HG02943 (cell line): ENCODE results near the gene DLGAP4.
A peak's percentile ranks its signal among the peaks of the same experiment; 100 is the strongest.

ENCODE experiments used
- ATAC-seq: cut with Tn5 transposase; IDR thresholded peaks from one replicate; pipeline ENCODE4 v1.9.1; 2021; ENCODE audit warnings: mild to moderate bottlenecking, low read depth, moderate library complexity; ENCODE audit not compliant: unreplicated experiment

The DLGAP4 gene

DNA sequence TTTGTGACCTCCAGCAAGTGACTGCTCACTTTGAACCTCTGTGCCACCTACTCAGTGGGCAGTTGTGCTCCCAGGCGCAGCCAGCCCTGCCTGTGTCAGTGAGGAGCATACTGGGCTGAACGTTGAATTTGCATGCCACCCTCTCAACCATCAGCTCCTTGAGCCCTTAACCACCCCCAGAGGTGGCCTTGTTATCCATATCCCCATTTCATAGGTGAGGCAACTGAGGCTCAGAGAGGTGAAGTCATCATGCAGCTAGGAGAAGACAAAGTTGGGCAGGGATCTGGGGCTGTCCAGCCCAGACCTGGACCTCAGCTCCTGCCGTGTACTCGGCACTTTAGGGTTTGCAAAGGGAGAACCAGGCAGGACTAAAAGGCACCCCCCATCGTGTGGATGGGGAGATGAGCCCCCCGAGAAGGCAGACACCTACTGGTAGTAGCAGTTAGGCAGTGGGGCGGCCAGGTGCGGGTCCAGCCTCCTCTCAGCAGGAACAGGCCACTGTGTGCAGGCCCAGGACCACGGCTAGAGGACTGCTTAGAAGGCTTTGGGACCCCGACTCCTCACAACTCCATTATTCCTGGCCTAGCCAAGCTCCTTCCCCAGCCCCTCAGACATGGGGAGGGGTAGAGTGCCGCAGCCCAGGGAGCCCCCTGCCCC lies 134.4 kb downstream of the DLGAP4 start:
- ATAC-seq = no peak

DNA sequence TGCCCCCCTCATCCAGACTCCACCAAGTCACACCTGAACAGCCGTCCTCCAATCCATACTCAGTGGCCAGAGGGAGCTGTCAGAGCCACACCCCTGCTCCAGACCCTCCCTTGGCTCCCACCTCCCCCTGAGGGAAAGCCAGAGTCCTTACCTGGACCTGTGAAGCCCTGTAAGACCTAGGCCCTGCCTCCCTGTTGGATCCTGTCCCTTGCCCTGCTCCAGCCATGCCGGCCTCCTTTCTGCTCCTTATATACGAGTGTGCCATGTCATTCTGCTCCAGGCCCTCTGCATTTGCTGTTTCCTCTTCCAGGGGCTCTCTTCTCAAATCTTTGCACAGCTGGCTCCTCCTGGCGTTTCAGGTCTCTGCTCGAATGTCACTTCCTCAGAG lies 134.9 kb downstream of the DLGAP4 start:
- ATAC-seq = no peak

DNA sequence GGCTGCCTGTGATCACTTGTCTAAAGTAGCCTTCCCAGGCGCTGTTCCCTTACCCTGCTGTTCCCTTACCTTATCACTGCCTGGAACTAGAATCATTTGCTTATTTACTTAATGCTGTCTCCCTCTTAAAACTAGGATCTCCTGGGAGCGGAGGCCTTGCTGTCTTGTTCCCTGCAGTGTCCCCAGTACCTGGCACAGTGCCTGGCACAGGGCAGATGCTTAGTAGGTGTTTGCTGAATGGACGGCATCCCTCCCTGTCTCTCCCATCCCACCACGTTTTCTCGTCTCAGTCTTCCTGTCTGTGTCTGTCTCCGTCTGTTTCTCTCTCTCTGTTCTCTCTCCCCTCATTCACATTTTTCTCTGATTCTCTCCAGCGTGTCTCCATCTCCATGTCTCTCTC lies 135.3 kb downstream of the DLGAP4 start:
- no peak for ATAC-seq

DNA sequence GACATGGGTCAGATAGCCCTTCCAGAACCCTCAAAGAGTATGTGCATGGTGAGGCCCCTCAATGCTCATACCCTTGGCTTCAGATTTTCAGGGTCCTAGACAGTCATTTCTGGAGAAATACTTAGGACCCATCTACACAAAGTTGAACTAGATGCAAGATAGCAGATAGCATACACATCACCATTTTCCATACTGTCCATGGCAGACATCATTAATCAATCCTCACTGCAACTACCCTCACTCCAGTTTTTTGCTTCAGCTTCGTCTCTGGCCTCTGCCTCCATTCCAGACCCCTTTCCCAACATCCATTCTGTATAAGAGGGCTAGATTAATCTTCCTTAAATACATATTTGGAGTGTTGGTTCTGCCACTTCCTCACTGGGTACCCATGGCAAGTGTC lies 139.7 kb downstream of the DLGAP4 start:
- no peak for ATAC-seq

- ATAC-seq = no peak
These were observed 140.4 kb downstream of the DLGAP4 start for GRCh38 chr20:36446557-36446956.

DNA sequence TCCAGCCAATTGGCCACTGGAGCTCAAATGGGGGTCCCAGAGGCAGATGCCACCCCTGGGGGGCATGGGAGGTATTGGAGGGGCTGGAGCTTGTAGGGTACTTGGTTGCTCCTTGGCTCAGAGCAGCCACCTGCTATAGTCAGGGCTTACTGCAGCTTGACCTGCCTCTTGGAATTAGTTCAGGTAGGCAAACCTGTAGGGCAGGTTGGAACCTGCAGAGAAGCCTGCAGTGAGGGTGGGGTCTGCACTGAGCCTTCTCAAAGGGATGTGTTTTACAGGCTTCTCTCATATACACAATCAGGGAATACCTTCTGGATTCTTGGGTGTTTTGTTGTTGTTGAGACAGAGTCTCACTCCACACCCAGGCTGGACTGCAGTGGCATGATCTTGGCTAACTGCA lies 141.0 kb downstream of the DLGAP4 start:
- ATAC-seq = no peak

DNA sequence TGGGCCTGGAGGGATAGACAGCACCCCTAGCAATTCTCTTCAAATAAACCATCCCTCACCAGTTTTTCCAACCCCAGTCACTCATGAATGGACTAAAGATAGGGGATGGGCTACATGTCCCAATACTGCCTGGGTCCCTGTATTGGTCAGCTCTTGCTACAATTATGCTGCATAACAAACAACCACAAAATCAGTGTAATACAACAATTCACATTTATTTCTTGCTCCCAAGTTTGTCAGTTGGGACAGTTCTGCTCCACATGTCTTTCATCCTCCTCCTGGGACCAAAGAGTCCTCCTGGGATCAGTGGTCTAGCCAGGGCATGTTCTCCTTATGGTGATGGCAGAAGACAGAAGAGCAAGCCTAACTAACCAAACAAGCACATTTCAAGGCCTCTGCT lies 143.5 kb downstream of the DLGAP4 start:
- ATAC-seq = no peak

DNA sequence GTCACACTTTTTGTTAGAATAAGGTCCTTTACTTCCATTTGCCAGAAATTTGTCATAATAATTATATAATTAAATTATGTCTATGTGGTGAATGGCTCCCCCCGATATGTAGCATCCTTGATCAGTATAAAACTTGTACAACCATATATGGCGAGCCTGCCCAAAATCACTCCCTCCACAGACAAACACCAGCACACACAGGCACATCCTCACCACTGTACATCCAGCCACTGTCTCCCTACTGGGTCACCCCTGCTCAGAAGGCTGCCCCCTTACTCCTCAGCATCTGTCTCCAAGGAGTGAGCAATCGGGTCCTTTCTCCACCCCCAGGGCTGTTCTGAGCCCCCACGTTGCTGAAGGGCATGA lies 148.2 kb downstream of the DLGAP4 start:
- ATAC-seq = no peak

- ATAC-seq = no peak
These were observed 148.7 kb downstream of the DLGAP4 start for GRCh38 chr20:36454698-36455427.

GRCh38 chr20:36455972-36456625 lies 150.0 kb downstream of the DLGAP4 start:
- ATAC-seq = no peak

DNA sequence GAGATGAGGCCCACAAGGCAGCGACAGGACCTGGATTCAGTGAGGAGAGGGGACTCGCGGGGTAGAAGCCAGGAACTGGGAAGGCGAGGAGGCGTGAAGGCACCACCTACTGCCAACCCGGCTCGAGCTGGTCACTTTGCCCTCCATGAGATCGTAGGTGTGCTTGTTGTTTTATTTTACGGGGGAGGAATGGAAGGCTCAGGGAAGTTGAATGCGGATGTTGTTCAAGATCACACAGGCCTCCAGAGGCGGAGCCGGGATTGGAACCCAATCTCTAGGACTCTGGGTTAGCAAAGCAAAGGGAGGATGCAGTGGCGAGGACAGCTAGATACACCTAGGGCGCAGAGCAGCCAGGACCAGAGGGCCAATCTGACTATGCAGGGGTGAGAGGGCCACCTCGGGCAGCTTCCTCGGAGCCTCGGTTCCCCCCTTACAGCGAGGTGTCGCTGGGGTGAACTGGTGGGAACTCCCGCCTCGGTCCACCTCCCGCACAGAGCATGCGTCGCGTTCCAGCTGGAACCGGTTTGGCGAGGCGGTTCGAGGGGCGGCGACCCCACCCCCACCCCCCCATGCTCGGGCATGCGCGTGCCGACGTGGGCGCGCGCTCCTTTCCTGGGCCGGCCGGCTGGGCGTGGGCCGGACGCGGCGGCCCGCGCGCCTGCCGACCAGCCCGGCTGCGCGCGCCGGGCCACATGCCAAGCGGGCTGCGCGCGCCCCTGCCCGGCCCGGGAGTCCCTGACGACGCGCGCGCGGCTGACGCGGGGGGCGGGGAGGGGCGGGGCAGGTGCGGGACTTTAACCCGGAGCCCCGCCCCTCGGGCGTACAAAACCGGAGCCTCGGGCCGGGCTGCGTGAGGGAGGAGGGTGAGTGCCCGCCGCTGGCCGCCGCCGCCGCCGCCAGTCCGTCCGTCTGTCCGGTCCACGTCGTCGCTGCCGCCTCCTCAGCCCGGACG lies 154.8 kb downstream of the DLGAP4 start:
- ATAC-seq = peak; percentile 61

GRCh38 chr20:36461600-36462439 lies 155.7 kb downstream of the DLGAP4 start:
- peak; percentile 30 for ATAC-seq

DNA sequence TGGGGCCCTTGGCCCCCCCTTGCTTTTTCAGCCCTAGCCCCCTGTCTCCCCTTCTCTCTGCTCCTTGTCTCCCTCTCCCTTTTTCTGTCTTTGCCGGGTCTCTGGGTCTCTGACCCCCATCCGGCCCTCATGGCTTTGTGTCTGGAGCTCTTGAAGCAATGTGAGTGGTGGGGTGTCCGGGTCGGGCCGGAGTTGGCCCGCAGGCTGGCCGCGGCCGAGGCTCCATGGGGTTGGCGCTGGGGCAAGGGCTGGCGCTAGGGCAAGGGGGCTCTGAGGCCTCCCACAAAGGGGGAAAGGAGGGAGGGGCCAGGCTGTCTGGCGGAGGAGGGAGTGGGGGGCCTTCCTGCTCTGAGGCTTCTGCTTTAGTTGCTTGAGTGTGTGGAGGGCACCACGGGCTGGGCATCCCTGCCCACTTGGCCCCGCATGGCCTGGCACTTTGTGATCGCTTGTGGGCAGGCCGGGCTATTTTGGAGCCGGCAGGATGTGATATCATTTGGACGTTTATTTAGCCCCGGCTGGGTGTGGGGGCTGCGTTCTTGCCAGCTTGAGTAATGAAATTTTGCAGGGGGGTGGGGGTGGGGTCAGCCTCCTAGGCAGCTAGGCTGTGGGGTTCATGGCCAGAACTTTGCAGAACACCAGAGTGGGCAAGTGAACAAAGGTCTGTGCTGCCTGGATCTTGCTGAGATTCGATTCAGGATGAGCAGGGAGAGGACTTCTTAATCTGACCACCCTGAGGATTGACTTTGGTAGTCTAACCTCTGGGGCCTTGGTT lies 156.5 kb downstream of the DLGAP4 start:
- no peak for ATAC-seq

DNA sequence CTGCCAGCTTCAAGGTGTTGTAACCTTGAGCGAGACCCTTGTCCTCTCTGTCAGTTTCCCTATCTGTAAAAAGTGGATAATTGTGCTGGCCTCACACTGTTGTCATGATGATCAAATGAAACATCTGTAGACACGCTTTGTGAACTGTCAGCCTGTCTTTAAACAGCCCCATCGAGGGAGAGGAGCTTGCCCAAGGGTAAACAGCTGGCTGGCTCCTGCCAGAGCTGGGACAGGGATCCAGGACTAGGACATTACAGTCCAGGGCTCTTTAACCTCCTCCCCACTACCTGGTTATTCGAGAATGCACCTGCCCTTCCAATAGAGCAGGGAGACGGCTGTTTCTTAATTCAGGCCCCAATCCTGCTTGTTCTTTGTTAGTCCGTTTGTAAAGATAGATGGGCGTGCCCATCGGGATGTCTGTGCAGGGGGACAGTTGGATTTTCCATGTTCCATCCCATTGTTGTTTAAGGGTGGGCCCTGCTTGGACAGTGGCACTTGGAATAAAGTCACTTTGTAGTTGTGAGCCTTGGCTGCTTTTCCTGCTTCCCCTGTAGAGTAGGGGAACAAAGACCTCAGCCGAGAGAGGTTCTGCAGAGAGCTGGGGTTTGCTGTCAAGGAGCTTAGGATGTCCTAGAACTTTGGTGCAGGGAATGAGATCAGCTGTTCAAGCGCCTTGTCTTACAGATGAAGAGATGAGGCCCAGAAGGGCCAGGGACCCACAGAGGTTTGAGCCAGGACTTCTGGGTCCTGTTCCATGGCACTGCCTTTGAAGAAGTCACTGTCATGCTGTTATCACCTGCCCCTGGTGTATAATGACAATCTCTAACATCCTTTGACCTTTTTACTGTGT lies 157.3 kb downstream of the DLGAP4 start:
- no peak for ATAC-seq

- ATAC-seq = no peak
These were observed 159.3 kb downstream of the DLGAP4 start for GRCh38 chr20:36465109-36466080.

GRCh38 chr20:36466089-36466488 lies 159.9 kb downstream of the DLGAP4 start:
- ATAC-seq = no peak
